ENCODE measurements around the gene ROS1.

ROS1 gene

GRCh38 chr6:117411474-117411873 lies 14.3 kb downstream of the ROS1 start:
- no peak for ATAC-seq
- TF ChIP-seq ZFP30 (CRISPR knock-in tag; IDR thresholded peaks at IDR 0.05) (no peak), ESRRG (CRISPR knock-in tag; IDR thresholded peaks at IDR 0.05) (no peak), GLIS3 (CRISPR knock-in tag; IDR thresholded peaks at IDR 0.05) (no peak), ZNF565 (CRISPR knock-in tag; conservative IDR thresholded peaks at IDR 0.05; ENCODE audit: low read depth) (no peak), TCF4 (CRISPR knock-in tag; IDR thresholded peaks at IDR 0.05; ENCODE audit: borderline replicate concordance) (no peak), POU6F1 (CRISPR knock-in tag; IDR thresholded peaks at IDR 0.05; ENCODE audit: borderline replicate concordance, low read depth) (no peak)

GRCh38 chr6:117409863-117410262 lies 15.9 kb downstream of the ROS1 start:
- TF ChIP-seq ZNF565 (CRISPR knock-in tag; conservative IDR thresholded peaks at IDR 0.05; ENCODE audit: low read depth) = no peak
- TF ChIP-seq ARNTL (CRISPR knock-in tag; IDR thresholded peaks at IDR 0.05; ENCODE audit: borderline replicate concordance, low read depth) = no peak
- TF ChIP-seq PPARA (CRISPR knock-in tag; IDR thresholded peaks at IDR 0.05; ENCODE audit: borderline replicate concordance) = no peak
- no peak for TF ChIP-seq TSHZ2 (CRISPR knock-in tag; IDR thresholded peaks at IDR 0.05)
- TF ChIP-seq TCF4 (CRISPR knock-in tag; IDR thresholded peaks at IDR 0.05; ENCODE audit: borderline replicate concordance) = no peak
- TF ChIP-seq ZNF70 (CRISPR knock-in tag; IDR thresholded peaks at IDR 0.05) = no peak
- no peak for TF ChIP-seq POU6F1 (CRISPR knock-in tag; IDR thresholded peaks at IDR 0.05; ENCODE audit: borderline replicate concordance, low read depth)
- TF ChIP-seq ZC3H10 (CRISPR knock-in tag; IDR thresholded peaks at IDR 0.05) = no peak
- TF ChIP-seq ZFP3 (CRISPR knock-in tag; IDR thresholded peaks at IDR 0.05) = no peak
- no peak for TF ChIP-seq PATZ1 (CRISPR knock-in tag; IDR thresholded peaks at IDR 0.05; ENCODE audit: borderline replicate concordance)
- TF ChIP-seq TOX (CRISPR knock-in tag; IDR thresholded peaks at IDR 0.05; ENCODE audit: borderline replicate concordance) = no peak
- TF ChIP-seq ESRRG (CRISPR knock-in tag; IDR thresholded peaks at IDR 0.05) = no peak
- no peak for TF ChIP-seq OSR1 (CRISPR knock-in tag; IDR thresholded peaks at IDR 0.05)
- ATAC-seq = no peak

- TF ChIP-seq ZFP30 (CRISPR knock-in tag; IDR thresholded peaks at IDR 0.05) (no peak), ZNF8 (CRISPR knock-in tag; IDR thresholded peaks at IDR 0.05) (no peak), TCF4 (CRISPR knock-in tag; IDR thresholded peaks at IDR 0.05; ENCODE audit: borderline replicate concordance) (no peak), ZFP3 (CRISPR knock-in tag; IDR thresholded peaks at IDR 0.05) (no peak), GLIS3 (CRISPR knock-in tag; IDR thresholded peaks at IDR 0.05) (no peak), ZC3H10 (CRISPR knock-in tag; IDR thresholded peaks at IDR 0.05) (no peak), ESRRG (CRISPR knock-in tag; IDR thresholded peaks at IDR 0.05) (no peak), TSHZ2 (CRISPR knock-in tag; IDR thresholded peaks at IDR 0.05) (no peak), ISL1 (CRISPR knock-in tag; IDR thresholded peaks at IDR 0.05) (no peak), ARNTL (CRISPR knock-in tag; IDR thresholded peaks at IDR 0.05; ENCODE audit: borderline replicate concordance, low read depth) (no peak), PPARA (CRISPR knock-in tag; IDR thresholded peaks at IDR 0.05; ENCODE audit: borderline replicate concordance) (no peak), ZNF565 (CRISPR knock-in tag; conservative IDR thresholded peaks at IDR 0.05; ENCODE audit: low read depth) (no peak), OSR1 (CRISPR knock-in tag; IDR thresholded peaks at IDR 0.05) (no peak)
- ATAC-seq = no peak
Observed at GRCh38 chr6:117409420-117409819, 16.3 kb downstream of the ROS1 start.
